Keratinocyte (primary cell): ENCODE data around the gene IMPACT. TPM values are rescaled to one million over a fixed set of nuclear protein-coding genes. Genes with fewer than 3 reads are reported as not detected.

Experiments
- DNase-seq: peaks from one replicate; pipeline ENCODE4 v3.0.0-alpha.2; 2011; ENCODE audit warnings: low read depth, missing footprints, low spot score
- FAIRE-seq: peaks from 2 replicates; lab custom pipeline; 2011; peaks lifted over from hg19 to GRCh38; lab: Jason Lieb, UNC
- H2AFZ ChIP-seq: 2 replicates; pipeline ENCODE4 v1.6.0; 2012; ENCODE audit warnings: low read length, control low read depth, inconsistent platforms; ENCODE audit not compliant: control insufficient read depth
- H3K27ac ChIP-seq: 2 replicates; pipeline ENCODE4 v1.5.1; 2011; ENCODE audit warnings: low read length; ENCODE audit not compliant: control insufficient read depth, insufficient read depth
- H3K27me3 ChIP-seq: 3 replicates; pipeline ENCODE4 v1.6.0; 2011; ENCODE audit warnings: low read length; ENCODE audit not compliant: control insufficient read depth, insufficient read depth; ENCODE audit errors: extremely low read depth
- H3K36me3 ChIP-seq, 2 experiments: 2 replicates in 1 of 2; 3 replicates in 1 of 2; pipeline ENCODE4 v1.5.1; 2011; ENCODE audit warnings: low read length in 2 of 2, mild to moderate bottlenecking in 1 of 2; ENCODE audit not compliant: control insufficient read depth in 2 of 2, insufficient read depth in 2 of 2; ENCODE audit errors: extremely low read depth in 1 of 2
- H3K4me1 ChIP-seq: 3 replicates; pipeline ENCODE4 v1.5.1; 2011; ENCODE audit warnings: low read length; ENCODE audit not compliant: control insufficient read depth, insufficient read depth; ENCODE audit errors: extremely low read depth
- H3K4me2 ChIP-seq: 3 replicates; pipeline ENCODE4 v1.6.0; 2011; ENCODE audit warnings: low read depth, low read length; ENCODE audit not compliant: control insufficient read depth, insufficient read depth; ENCODE audit errors: extremely low read depth
- H3K4me3 ChIP-seq, 3 experiments: fragments of 200-600 bp in 1 of 3; sonication (generic) in 1 of 3; 2 replicates in 2 of 3; 3 replicates in 1 of 3; pipeline ENCODE4 v1.5.1; 2011 to 2016; ENCODE audit warnings: low read length in 3 of 3, mild to moderate bottlenecking in 3 of 3, control low read depth in 2 of 3, inconsistent platforms in 1 of 3, low read depth in 1 of 3, mixed read lengths in 1 of 3, mixed run types in 1 of 3, moderate library complexity in 1 of 3; ENCODE audit not compliant: control insufficient read depth in 2 of 3, insufficient read depth in 2 of 3; ENCODE audit errors: extremely low read depth in 1 of 3
- H3K79me2 ChIP-seq: 2 replicates; pipeline ENCODE4 v1.6.0; 2012; ENCODE audit warnings: low read length; ENCODE audit not compliant: control insufficient read depth, insufficient read depth
- H3K9ac ChIP-seq: 3 replicates; pipeline ENCODE4 v1.6.0; 2011; ENCODE audit warnings: low read length; ENCODE audit not compliant: control insufficient read depth, insufficient read depth; ENCODE audit errors: extremely low read depth
- H3K9me1 ChIP-seq: 3 replicates; pipeline ENCODE4 v1.6.0; 2011; ENCODE audit warnings: low read length; ENCODE audit not compliant: control insufficient read depth, insufficient read depth; ENCODE audit errors: extremely low read depth
- H3K9me3 ChIP-seq: 2 replicates; pipeline ENCODE4 v1.5.1; 2012; ENCODE audit warnings: low read depth, low read length; ENCODE audit not compliant: control insufficient read depth
- H4K20me1 ChIP-seq: 3 replicates; pipeline ENCODE4 v1.6.0; 2011; ENCODE audit warnings: low read length; ENCODE audit not compliant: control insufficient read depth, insufficient read depth; ENCODE audit errors: extremely low read depth
- CTCF ChIP-seq, 3 experiments: IDR thresholded peaks in 1 of 3; conservative IDR thresholded peaks in 1 of 3; optimal IDR thresholded peaks in 1 of 3; 2 replicates in 2 of 3; 3 replicates in 1 of 3; pipeline versions ENCODE3 to v1.5.1; 2011; ENCODE audit warnings: low read length in 3 of 3, mild to moderate bottlenecking in 3 of 3, moderate library complexity in 2 of 3, control low read depth in 1 of 3, inconsistent platforms in 1 of 3; ENCODE audit not compliant: insufficient read depth in 2 of 3; ENCODE audit errors: extremely low read depth in 1 of 3
- EZH2 ChIP-seq: IDR thresholded peaks from one replicate; pipeline ENCODE4 v1.6.1; 2012; ENCODE audit warnings: inconsistent platforms, mild to moderate bottlenecking, low read length, moderate library complexity
- dilution Hi-C: fragments of 300-500 bp; cut with MboI; formaldehyde crosslinking; loops from one replicate; pipeline ENCODE4 v1.7.0; 2020; ENCODE audit warnings: low sequenced_read_pairs; ENCODE audit not compliant: extremely low pct_ligation_motif_present
- polyA plus RNA-seq, 5 experiments: library from polyadenylated mRNA; depleted of rRNA in 3 of 5; stranded (reverse) in 3 of 5; stranded (forward) in 1 of 5; unstranded in 1 of 5; fragments of >200 nt; gene quantifications; 1 replicate in 1 of 5; 2 replicates in 3 of 5; 3 replicates in 1 of 5; pipeline versions ENCODE4 v1.2.1 to v1.2.3, GENCODE V29; 2011 to 2012; ENCODE audit warnings: missing spikeins in 2 of 5, low read depth in 1 of 5, low replicate concordance in 1 of 5

Gene IMPACT
- polyA plus RNA-seq, 1 donor (not counting 4 experiments of a cell fraction or from before 2014, with no cell fraction given): 35.3 TPM

GRCh38 chr18:24465486-24465885, 39.0 kb downstream of the IMPACT start:
- FAIRE-seq: no peak
- no peaks in the 10 kb centered on the region for H3K4me1 ChIP-seq

GRCh38 chr18:24466771-24467170, 40.3 kb downstream of the IMPACT start:
- TF ChIP-seq EZH2 (no peak), CTCF (optimal IDR thresholded peaks at IDR 0.05 in 1 of 3, IDR thresholded peaks at IDR 0.05 in 1 of 3, conservative IDR thresholded peaks at IDR 0.05 in 1 of 3; ENCODE audit: extremely low read depth in 1 of 3, insufficient read depth in 2 of 3, low read length in 3 of 3) (no peak)
- Histone ChIP-seq H3K27ac (no peak overlapping the region), H3K9me3 (no peaks in the 10 kb centered on the region), H3K9ac (no peak overlapping the region), H3K27me3 (no peaks in the 10 kb centered on the region), H3K36me3 (no peaks in the 10 kb centered on the region), H3K79me2 (no peaks in the 10 kb centered on the region), H3K4me2 (no peak overlapping the region), H3K4me1 (no peaks in the 10 kb centered on the region), H3K4me3 (no peak overlapping the region), H4K20me1 (peaks cover 2% of the 10 kb centered on the region), H3K9me1 (no peaks in the 10 kb centered on the region), H2AFZ (no peak overlapping the region)
- DNase-seq (no peak), FAIRE-seq (no peak)
- dilution Hi-C loops: no loop called here

More at GRCh38 chr18:24465486-24465885, 39.0 kb downstream of the IMPACT start:
- H2AFZ ChIP-seq: no peak overlapping the region
- no peaks in the 10 kb centered on the region for H3K79me2 ChIP-seq
- H3K4me3 ChIP-seq: no peak overlapping the region
- H3K27me3 ChIP-seq: no peaks in the 10 kb centered on the region
- peaks cover 2% of the 10 kb centered on the region for H4K20me1 ChIP-seq
- H3K36me3 ChIP-seq: no peaks in the 10 kb centered on the region
- H3K27ac ChIP-seq: no peak overlapping the region
- no peak overlapping the region for H3K9ac ChIP-seq
- no peak for DNase-seq
- no peaks in the 10 kb centered on the region for H3K9me3 ChIP-seq
- TF ChIP-seq CTCF (optimal IDR thresholded peaks at IDR 0.05 in 1 of 3, IDR thresholded peaks at IDR 0.05 in 1 of 3, conservative IDR thresholded peaks at IDR 0.05 in 1 of 3; ENCODE audit: extremely low read depth in 1 of 3, insufficient read depth in 2 of 3, low read length in 3 of 3) (no peak), EZH2 (no peak)
- no peak overlapping the region for H3K4me2 ChIP-seq
- dilution Hi-C loops: no loop called here
- H3K9me1 ChIP-seq: no peaks in the 10 kb centered on the region
